Globus pallidus (tissue), 1 donor: Measurements from ENCODE around the gene CBR3.
"Not testable (repeated sequence)": the region's sequence is repeated elsewhere in the genome, so short reads cannot be mapped to it uniquely, and the experiment has no call there.

Experiments used
- DNase-seq: peaks from one replicate; pipeline ENCODE4 v3.0.0-alpha.2; 2015; ENCODE audit warnings: low spot score

The CBR3 gene

DNA sequence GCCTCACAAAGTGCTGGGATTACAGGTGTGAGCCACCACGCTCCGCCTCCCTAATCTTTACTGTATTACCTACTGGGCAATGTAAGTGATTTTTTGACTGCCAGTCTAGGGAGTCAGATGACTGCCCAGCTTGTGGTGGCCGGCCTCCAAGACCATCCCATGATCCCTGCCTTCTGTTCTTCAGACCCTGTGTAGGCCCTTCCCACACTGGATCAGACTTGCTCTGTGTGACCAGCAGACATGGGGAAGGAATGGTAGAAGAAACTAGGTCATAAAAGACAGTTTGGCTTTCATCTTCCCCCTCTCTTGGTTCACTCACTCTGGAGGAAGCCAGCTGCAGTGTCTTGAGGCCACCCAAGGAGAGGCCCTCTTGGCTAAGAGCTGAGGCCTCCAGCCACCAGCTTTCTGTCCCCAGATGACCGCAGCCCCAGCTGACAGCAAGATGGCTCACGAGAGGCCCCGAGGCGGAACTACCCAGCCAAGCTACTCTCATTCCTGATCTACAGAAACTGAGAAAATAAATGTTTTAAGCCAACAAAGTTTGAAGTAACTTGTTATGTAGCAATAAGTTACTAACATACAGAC, 14.5 kb upstream of the CBR3 start:
- DNase-seq, result peak; percentile 35

DNA sequence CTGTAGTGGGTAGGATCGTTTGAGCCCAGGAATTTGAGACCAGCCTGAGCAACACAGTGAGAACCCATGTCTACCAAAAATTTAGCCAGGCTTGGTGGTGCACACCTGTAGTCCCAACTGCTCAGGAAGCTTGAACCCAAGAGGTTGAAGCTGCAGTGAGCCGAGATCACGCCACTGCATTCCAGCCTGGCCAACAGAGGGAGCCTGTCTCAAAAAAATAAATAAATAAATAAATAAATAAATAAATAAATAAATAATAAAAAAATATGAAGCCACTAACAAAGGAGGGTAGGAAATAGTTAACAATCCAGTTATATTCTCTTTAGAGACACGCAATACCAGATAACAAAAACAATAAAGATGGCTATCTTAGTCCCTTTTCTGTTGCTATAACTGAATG, 11.9 kb upstream of the CBR3 start:
- no peak for DNase-seq

DNA sequence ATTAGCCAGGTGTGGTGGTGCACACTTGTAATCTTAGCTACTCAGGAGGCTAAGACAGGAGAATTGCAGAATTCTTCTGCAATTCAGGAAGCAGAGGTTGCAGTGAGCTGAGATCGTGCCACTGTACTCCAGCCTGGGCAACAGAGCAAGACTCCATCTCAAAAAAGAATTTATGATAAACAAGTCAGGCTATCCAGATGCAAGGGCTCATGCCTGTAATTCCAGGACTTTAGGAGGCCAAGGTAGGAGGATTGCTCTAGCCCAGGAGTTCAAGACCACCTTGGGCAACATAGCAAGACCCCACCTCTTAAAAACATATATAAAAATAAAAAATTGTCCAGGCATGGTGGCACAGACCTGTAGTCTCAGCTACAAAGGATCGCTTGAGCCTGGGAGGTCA, 10.5 kb upstream of the CBR3 start:
- DNase-seq, result no peak

DNA sequence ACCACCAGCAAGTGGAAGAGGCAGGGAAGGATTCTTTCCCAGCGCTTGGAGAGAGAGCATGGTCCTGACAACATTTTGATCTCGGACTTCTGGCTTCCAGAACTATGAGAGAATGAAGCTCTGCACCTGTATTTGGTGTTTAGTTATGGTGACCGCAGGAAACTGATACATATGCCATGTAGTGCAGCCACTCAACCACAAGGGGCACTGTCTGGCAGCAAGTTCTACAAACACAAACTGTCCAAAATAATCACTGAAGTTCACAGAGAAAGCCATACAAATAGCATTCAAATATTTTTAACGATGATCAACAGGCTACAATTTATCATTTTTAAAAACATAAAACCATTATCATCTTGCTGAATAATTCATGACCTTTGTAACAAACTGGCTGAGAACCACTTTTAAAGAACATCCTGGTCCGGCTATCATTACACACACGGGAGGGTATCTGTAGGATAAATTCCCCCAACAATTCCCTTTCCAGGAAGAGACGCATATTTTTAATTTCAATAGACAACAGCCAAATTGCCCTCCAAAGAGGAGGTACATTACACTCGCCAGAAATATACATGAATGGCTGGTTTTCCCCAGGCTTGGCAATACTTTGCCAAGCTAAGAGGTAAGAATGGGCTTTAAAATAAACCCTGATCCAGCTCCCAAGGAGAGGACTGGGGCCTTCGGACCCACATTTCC, 9.2 kb upstream of the CBR3 start:
- peak; percentile 54 for DNase-seq

DNA sequence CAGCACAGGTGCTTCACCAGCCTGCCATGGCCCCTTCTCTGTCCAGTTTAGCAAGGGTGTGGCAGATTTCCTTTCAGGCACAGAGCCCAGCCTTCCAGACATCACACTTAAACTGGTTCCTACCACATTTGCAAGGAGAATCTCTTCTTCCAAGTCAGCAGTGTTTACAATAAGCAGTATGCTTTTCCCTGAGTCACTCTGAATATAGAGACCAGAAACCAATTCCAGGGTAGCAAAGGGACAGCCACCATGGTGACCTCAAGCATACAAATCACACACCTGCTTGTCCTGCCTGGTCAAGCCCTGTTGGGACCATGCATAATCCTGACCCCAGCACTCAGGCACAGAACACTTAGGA, 8.7 kb upstream of the CBR3 start:
- no peak for DNase-seq

DNA sequence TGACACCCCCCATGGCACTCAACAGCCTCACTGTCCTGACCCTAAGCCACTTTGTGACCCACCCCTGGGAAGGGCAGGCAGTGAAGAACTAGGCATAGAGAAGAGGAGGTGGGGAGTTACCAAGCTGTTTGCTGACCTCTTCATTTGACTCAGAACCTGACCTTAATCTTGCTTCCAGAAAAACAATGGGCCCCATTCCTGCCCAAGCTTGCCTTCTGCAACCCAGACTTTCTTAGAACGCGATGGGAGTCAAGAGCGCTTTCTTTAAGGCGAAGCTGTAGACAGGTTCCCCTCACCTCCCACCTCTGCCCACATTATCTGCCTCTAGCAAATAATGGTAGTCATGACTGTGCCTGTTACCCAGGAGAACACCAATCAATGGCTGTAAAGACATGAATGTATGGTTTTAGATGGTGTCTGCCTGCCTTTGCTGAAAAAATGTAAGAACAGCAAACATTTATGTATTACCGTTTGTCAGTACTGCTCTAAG, 8.2 kb upstream of the CBR3 start:
- no peak for DNase-seq

DNA sequence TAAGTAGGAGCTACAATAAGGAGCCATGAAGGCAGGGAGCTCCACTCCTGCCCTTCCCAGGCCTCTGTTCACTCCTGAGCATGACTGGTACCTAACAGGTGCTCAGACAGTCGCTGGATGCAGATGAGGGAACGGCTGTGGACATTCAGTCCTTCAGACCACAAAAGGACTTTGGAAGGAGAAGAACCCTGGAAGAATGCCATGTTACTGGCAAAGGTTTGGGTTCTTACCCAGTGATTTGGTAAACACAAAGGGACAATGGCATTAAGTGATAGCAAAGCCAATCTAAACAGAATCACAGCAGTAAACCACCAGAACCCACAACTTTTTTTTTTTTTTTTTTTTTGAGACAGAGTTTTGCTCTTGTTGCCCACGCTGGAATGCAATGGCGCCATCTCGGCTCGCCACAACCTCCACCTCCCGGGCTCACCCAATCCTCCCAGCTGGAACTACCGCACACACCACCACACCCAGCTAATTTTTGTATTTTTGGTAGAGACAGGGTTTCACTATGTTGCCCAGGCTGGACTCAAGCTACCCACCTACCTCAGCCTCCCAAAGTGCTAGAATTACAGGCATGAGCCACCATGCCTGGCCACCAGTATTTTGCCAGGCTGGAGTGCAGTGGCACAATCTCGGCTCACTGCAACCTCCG, 7.5 kb upstream of the CBR3 start:
- DNase-seq, result no peak

DNA sequence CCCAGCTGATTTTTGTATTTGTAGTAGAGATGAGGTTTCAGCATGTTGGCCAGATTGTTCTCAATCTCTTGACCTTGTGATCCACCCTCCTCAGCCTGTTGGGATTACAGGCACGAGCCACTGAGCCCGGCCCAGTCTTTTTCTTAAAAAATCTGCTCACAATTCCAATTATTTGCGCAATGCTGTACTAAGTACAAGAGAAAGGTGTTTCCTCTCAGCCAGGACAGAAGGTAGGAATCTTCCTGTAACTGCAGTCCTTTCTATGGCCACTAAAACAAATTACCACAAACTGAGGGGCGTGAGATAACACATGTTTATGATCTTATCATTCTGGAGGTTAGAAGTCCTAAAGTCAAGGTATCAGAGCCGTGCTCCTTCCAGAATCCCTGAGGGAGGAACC, 6.9 kb upstream of the CBR3 start:
- no peak for DNase-seq

DNA sequence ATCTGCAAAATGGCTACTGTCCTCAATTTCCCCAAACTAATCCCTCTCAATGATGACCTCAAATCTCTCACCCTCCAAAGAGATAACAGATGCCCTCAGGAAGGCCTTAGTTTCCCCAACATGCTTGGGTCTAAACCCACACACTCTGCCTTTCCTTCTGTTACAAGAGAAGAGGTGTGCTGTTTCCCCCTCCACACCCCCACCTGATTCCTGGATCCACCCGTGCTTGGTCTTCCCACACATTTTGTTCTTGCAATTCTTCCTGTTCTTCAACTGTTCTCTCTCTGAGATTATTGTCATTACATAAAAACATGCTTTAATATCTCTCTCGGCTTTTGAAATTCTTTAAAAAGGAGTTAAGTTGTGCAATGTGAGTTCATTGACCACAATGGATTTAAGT, 5.7 kb upstream of the CBR3 start:
- DNase-seq, result no peak

DNA sequence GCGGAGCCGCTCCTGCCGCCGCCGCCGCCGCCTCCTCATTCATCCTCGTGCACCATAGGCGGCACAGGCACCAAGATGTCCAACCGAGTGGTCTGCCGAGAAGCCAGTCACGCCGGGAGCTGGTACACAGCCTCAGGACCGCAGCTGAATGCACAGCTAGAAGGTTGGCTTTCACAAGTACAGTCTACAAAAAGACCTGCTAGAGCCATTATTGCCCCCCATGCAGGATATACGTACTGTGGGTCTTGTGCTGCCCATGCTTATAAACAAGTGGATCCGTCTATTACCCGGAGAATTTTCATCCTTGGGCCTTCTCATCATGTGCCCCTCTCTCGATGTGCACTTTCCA, 4.5 kb upstream of the CBR3 start:
- DNase-seq, result not testable (repeated sequence)

DNA sequence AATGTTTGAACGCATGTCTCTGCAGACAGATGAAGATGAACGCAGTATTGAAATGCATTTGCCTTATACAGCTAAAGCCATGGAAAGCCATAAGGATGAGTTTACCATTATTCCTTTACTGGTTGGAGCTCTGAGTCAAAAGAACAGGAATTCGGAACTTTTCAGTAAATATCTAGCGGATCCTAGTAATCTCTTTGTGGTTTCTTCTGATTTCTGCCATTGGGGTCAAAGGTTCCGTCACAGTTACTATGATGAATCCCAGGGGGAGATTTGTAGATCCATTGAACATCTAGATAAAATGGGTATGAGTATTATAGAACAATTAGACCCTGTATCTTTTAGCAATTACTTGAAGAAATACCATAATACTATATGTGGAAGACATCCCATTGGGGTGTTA, 4.0 kb upstream of the CBR3 start:
- DNase-seq, result not testable (repeated sequence)

DNA sequence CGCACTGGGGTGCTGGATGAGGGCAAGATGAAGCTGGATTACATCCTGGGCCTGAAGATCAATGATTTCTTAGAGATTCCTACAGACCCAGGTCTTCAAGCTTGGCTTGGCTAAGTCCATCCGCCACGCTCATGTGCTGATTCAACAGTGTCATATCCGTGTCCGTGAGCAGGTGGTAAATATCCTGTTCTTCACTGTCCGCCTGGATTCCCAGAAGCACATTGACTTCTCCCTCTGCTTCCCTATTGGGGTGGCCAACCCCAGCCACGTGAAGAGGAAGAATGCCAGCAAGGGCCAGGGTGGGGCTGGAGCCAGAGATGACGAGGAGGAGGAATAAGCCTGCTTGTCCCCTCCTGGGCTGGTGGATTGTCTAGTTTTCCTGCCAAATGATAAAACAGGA, 2.2 kb upstream of the CBR3 start:
- no peak for DNase-seq

DNA sequence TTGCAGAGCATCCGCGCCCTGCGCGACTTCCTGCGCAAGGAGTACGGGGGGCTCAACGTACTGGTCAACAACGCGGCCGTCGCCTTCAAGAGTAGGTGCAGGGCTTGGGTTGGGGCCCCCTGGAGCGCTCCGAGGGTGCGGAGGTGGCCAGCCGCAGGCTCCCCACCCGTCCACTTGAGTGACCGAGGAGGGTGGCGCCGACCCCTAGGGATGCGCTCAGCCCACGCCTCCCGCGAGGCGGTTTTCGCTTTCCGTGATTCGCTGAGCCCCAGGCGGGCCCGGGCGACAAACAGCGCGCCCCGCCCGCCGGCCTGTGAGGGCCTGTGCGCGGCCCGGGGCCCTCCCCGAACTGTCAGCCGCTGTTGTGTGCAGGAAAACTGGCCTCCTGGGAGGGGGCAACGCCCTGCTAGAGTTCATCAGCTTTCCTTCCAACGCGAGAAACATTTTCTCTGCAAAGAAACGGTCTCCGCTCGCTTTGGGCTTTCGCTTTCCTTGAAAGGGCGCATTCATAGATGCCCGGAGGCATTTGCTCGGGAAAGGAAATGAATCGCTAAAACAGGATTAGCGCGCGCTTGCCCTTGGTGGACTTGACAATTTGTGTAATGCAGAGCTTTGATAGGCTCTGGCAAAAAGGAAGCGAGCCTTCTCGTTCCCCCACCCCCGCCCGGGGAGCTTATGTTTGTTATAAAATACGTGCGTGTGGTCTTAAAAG, 668 bp downstream of the CBR3 start:
- peak; percentile 66 for DNase-seq

DNA sequence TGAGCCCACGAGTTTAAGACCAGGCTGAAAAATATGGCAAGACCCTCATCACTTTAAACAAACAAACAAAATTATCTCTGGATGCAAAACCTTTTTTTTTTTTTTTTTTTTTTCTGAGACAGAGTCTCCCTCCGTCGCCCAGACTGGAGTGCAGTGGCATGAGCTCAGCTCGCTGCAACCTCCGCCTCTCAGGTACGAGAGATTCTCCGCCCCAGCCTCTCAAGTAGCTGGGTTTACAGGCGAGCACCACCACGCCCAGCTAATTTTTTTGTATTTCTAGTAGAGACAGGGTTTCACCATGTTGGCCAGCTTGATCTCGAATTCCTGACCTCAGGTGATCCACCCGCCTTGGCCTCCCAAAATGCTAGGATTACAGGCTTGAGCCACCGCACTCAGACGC, 4.9 kb downstream of the CBR3 start:
- DNase-seq, result not testable (repeated sequence)

DNA sequence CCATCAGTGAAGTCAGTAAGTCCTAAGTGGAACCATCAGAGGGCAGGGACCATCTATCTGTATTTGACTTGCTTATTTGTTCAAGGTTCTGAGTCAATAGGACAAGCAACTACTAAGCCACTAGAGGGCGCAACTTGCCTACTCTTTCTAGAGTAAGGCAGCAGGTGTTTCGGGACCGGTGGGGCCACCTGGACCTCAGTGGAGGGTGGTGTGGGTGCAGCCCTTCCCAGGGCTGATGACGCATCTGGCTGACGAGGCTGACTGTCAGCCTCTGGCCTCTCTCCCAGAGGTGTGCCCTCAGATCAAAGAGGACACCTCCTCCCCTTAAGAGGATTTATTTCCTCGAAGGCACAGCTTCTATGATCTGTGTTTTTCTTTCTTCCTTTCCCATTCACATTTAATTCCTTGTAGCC, 6.6 kb downstream of the CBR3 start:
- DNase-seq, result peak; percentile 85

DNA sequence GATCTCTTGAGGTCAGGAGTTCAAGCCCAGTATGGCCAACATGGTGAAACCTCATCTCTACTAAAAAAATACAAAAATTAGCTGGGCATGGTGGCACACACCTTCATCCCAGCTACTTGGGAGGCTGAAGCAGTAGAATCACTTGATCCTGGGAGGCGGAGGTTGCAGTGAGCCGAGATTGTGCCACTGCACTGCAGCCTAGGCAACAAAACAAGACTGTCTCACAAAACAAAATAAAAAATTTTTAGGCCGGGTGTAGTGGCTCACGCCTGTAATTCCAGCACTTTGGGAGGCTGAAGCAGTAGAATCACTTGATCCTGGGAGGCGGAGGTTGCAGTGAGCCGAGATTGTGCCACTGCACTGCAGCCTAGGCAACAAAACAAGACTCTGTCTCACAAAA, 9.4 kb downstream of the CBR3 start:
- DNase-seq, result not testable (repeated sequence)

DNA sequence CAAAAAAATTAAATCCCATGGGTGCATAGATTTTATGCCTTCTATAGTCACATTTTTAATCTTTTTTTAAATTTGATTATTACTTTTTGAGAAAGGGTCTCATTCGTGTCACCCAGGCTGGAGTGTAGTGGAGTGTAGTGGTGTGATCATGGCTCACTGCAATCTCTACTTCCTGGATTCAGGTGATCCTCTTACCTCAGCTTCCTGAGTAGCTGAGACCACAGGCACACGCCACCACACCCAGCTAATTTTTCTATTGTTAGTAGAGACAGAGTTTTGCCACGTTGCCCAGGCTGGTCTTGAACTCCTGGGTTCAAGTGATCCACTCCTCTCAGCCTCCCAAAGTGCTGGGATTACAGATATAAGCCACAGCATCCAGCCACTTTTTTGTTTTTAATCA, 10.4 kb downstream of the CBR3 start:
- no peak for DNase-seq

DNA sequence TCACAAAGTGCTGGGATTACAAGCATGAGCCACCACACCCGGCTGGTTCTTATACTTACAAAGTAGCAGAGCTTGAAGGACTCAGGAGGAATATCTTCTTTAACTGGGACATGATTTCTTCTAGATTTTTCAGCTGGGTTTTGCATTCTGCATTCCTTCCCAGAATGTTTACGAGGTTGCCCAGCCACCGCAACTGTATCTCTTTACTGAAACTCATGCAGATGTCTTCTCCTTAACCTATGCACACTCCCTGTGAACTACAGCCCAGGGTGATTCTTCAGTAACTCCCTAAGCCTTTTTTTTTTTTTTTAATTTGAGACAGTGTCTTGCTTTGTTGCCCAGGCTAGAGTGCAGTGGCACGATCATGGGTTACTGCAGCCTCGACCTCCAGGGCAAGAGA, 13.0 kb downstream of the CBR3 start:
- no peak for DNase-seq

DNA sequence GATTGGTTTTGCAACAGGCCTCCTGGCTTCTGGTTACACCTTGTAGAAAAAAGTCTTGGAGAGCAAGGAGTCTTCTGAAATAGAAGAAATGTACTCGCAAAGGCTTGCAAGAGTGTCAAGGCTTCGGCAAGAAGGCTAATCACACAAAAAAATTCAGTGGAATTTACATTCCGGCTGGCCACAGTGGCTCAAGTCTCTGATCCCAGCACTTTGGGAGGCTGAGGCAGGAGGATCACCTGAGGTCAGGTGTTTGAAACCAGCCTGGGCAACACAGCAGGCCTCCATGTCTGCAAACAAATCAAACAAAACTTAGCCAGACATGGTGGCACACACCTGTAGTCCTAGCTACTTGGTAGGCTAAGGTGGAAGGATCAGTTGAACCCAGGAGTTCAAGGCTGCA, 14.0 kb downstream of the CBR3 start:
- DNase-seq, result no peak

DNA sequence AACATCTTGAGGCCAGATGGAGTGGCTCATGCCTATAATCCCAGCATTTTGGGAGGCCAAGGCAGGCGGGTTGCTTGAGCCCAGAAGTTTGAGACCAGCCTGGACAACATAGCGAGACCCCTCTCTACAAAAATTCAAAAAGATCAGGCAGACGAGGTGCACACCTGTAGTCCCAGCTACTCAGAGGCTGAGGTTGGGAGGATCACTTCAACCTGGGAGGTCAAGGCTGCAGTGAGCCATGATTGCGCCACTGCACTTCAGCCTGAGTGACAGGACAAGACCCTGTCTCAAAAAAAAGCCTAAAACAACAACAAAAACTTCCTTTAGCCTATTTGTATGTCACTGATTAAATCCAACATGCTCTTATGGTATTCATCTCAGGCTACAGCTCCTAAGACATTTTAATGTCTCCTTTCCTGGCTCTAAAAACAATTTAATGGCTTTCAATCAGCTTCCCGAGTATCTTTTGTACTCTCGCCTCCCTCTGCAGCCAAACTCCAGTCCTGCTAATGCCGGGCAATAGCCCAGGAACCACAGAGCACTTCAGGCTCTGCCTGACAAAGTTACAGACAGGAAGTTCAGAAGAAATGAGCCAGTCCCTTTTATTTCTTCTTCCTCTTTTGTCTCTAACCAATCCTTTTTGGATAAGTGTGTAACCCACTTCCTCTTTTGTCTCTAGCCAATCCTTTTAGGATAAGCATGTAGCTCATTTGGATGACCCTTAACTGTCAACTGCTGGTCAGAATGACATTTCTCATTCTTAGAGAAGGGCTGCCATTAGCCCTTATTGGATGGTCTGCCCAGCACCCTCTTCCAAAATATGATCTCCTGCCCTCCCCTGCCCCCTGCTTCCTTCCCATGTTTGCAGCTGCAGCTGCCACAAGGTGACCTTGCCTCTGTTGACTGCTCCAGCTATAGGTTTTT, 15.2 kb downstream of the CBR3 start:
- DNase-seq, result peak; percentile 69

DNA sequence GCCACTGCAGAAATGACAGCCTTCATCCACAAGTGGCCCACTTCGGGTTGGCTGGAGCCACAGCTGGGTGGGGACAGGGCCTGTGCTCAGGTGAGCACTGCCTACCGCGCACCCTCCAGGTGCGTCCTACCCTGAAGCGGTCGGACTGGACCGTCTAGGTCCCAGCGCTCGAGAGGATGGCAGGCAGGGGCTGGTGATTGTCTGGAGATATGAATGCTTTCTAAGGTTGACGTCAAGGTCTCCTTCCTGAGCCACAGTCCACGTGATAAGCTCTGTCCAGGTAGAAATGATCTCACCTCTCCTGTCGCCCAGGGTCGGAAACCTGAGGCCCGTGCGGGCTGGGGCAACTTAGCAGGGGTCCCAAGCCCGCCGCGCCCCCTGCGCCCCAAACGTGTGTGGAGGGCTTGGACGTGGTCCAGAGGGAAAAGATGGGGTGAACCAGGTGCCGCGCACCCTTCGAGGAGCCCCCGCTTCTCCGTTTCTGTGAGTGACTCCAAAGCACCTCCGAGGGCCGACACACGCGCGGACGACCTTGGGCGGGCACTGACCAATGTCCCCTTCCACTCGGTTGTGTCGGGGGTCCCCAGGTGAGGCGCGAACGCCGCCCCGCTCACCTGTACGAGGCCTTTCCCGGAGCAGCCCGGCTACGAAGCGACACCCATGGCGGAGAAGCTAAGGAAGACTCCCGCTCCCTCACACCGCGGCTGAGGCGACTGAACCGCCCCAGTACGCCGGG, 20.9 kb downstream of the CBR3 start:
- DNase-seq, result no peak
